Stimulated activated CD8-positive, alpha-beta memory T cell treated with anti-CD3 and anti-CD28 coated beads, Interleukin-7, amount 100 ng/mL, for 4 hours (primary cell): ENCODE measurements around the gene ZFYVE26.

Source experiments
- DNase-seq, 2 donors: peaks; one replicate each; pipeline ENCODE4 v3.0.0-alpha.2; 2020; ENCODE audit warnings: low read depth in 2 of 2

Gene ZFYVE26

GRCh38 chr14:67815573-67816225, 691 bp downstream of the ZFYVE26 start:
- DNase-seq, result no peak

DNA sequence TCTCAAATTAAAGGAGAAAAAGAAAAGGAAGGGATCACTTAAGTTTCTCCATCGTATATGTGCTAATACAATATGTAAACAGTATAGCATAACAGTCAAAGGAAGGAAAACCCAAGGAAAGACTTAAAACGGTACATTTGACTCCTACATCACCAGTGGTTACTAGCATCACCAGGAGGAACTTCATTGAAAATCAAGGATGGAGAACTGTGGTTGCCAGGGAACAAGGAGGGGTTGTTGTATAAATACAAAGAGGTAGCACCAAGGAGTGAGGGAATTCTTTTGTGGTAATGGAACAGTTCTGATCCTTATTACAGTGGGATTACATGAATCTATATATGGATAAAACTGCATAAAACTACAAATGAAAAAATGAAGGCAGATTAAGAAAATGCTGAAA, 1.6 kb downstream of the ZFYVE26 start:
- no peak for DNase-seq

DNA sequence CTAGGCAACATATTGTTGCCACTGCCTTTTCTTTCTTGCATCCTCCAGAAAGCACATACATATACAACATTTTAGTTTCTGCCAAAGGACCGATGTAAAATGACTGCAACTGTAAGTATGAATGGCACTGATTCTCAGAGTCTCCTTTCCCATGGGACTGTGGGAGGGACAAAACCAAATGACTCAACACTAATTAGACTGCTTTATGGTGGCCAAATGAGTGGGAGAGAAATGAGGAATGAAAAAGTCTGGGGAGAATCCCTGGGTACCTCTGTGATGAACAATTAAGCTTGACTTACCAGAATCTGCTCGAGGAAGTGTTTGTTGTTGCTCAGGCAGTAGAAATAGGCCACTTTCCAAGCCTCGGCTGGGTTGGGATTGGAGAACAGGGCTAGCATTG, 10.1 kb downstream of the ZFYVE26 start:
- no peak for DNase-seq

DNA sequence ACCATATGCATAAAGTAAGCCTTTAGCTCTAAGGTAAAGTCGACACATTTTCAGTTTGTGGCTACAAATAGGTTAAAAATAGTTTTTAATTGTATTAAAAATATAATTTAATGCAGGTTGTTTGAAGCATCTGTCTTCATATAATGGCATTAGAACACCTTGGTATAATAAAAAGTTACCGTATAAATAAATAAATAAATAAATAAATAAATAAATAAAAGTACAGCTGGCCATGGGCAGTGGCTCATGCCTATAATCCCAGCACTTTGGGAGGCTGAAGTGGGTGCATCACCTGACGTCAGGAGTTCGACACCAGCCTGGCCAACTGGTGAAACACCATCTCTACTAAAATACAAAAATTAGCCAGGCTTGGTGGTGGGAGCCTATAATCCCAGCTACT, 15.6 kb downstream of the ZFYVE26 start:
- DNase-seq, result no peak

- DNase-seq, result no peak
Observed at GRCh38 chr14:67798731-67799130, 17.7 kb downstream of the ZFYVE26 start.

- no peak for DNase-seq
Observed at GRCh38 chr14:67787673-67788072, 28.7 kb downstream of the ZFYVE26 start.

GRCh38 chr14:67785270-67786109, 30.9 kb downstream of the ZFYVE26 start:
- no peak for DNase-seq

DNA sequence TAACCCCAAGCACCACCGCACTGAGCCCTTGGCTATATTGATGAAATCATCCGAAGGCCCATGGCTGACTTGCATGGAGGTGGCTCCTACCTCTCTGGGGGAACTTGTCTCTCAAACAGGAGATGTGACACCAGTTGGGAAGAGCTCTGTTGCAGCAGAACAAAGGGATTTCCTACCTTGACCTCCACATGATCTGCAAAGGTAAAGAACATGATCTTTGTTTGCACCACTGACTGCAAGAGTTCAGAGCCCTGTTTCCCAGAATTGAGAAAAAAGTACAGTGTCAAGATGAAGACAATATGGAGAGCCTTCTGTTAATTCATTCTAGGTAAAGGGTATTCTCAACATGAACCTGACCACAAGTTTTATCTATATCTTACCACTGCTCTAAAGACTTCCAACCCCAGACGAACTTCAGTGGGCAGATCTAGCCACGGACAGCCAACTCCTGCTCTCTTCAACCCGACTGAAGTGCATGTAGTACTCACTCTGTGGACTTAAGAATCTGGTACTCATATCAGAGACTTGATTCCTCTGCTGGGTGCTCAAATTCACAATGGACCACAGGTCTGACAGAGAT, 32.1 kb downstream of the ZFYVE26 start:
- DNase-seq, result no peak

DNA sequence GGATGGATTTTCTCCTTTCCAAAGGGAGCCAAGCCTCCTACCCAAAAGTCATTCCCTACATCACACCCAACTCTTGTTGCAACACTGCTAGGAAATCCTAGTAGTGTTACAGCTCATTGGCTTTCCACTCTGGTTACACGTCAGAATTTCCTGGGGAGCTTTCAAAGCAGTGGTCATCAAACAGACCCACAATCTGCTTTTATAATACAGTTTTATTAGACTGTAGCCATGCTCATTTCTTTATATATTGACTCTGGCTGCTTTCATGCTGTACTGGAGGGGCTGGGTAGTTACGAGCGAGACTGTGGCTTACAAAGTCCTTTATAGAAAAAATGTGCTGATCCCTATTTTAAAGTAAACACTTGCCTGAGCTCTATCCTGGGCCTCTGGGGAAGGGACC, 34.3 kb downstream of the ZFYVE26 start:
- DNase-seq, result no peak

DNA sequence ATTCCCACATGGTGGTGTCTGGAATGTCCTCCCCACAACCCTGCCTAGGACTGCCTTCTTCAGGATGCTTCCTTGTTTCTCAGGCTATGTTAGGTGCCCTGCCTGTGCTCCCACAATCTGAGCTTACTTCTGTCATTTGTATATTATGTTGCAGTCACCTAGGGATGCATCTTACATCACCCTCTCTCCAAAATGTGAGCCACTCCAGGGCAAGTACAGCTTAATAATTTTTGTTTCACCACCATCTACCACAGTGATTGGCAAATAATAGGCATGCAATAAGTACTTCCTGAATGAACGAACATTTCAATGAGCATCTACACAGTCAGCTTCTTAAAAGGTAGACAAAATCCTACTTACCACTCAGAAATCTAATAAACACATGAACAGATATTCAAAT, 37.6 kb downstream of the ZFYVE26 start:
- no peak for DNase-seq

DNA sequence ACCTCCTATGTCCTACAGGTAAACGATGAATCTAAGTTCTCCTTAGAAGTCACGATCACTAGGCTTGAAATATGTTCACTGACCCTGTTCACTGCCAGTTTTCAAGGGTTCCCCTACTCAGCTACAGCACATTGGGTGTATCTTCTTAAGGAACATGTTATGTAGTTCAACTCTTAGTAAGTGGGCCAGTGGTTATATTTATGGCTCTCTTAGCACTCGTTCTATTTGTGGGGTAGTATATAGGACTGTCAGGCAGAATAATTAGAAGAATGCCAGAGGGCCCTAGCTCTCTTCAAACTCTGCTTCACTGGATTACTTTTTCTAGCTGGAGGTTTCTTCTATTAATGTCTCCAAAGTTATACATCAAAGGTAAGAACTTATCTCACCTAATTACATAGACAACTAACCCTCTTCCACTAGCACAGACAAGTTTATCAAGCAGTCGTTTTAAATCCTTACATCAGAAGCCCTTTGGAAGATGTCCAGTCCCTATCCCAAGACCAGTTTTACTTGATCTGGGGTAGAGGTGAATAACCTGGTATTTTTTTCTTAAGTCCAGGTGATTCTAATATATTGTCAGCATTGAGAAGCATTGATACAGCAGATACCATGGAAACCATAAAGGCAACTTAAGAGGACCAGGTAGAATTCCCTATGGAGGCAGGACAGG, 39.6 kb downstream of the ZFYVE26 start:
- DNase-seq, result no peak

DNA sequence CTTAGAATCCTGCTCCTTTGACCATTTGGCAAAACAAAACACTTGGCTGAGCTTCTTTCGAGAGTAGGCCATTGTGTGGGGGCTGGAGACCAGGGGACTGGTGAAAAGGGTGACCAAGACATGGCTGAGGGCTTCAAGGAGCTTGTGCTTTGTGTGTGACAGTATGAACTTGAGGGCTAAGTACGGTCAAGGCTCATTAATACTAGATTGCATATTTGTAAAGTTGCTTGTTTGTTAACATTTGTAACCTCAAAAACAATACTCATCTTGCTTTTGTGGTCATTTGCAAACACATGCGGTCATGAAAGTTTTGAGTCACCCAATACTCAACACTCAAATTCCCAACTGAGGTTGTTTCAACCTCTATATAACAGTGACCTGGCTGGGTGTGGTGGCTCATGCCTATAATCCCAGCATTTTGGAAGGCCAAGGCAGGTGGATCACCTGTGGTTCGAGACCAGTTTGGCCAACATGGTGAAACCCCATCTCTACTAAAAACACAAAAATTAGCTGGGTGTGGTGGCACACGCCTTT, 42.5 kb downstream of the ZFYVE26 start:
- no peak for DNase-seq

DNA sequence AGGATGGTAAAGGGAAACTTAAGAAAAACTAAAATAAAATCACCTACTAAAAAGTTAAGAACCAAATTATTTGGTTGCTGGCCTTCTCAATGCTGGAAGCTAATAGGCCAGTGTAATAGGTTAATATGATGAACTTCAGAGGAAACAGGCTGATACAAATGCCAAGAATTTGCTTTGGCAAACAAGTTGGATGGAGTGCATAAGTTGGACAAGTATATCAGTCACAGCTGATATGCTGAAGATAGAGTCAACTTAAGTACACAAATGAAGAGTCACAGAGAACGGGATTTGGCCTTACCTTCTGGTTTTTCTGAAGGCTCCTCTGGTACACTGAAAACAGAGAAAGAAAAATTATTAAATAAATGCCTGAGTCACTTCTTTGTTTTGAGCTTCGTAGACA, 48.2 kb downstream of the ZFYVE26 start:
- DNase-seq, result no peak

DNA sequence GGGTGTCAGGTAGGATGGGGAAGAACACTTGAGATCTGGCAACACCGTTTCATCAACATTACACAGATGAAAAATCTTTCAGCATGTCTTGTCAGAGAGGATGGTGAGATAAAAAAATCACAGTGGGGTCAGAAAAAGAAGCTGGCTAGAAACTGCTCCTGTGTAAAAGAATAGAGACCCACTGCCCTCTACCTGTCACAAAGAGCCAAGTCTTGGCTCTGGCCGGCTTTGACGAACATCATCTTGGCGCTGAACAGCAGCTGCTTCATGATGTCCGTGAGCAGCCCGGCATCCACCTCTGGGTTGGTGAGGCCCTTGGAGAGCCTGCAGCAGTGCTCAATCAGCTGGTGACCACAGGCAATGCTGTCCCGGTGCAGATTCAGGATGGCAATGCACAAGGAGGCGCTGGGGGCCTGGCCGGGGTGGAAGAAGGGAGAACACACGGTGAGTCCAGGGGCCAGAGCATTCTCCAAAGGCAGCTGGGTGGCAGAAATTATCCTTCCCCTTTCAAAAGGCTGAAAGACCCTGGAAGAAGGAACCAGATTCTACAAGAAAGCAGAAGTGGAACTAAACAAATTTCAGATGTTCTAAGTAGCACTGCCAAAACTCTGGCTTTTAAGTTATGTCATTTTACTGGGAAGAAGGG, 50.2 kb downstream of the ZFYVE26 start:
- DNase-seq, result no peak

DNA sequence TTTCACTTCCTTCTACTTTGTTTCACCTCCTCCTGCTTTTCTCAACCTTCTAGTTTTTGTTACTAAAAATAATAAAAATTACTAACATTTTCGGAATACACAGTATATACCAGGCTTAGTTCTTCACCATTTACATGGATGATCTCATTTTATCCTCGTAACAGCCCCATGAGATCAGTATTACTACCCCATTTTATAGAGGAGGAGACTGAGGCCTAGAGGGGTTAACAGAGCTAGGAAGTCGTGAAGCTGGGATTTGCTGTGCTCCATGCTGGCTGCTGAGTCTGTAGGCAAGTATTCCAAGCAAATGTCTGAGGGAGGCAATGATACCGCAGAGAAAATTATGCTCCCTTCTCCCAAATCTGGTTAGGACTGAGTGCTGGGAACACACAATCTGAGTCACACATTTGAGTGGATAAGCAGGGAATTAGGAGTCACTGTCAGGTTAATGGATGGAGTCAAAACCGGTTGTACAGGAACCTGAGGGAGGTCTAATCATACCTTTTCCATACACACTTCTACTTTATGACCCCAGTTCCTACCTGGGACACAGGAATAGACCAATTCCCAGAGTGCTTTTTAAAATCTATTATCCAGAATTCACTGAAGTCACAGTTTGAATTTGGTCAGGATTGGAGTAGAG, 51.1 kb downstream of the ZFYVE26 start:
- no peak for DNase-seq

- DNase-seq, result no peak
Observed at GRCh38 chr14:67764496-67764895, 51.9 kb downstream of the ZFYVE26 start.

GRCh38 chr14:67763158-67763822, 53.1 kb downstream of the ZFYVE26 start:
- no peak for DNase-seq

DNA sequence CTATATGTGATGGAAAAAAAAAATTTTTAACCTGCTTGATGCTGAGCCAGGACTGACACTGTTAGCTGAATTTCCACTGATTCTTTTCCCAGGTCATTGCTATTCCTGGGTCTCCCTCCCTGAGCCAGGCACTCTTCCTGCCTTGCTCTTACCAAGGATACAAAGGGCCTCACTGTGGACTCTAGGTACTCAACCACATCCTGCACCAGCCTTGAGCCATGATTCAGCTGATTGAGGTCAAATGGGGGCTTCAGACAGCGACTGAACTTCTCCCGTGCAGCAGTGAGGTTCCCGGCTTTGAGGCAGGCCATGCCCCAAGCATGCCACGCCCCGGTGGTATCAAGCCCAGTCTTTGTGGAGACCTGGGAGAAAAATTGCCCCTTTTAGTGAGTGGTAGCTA, 54.3 kb downstream of the ZFYVE26 start:
- no peak for DNase-seq

DNA sequence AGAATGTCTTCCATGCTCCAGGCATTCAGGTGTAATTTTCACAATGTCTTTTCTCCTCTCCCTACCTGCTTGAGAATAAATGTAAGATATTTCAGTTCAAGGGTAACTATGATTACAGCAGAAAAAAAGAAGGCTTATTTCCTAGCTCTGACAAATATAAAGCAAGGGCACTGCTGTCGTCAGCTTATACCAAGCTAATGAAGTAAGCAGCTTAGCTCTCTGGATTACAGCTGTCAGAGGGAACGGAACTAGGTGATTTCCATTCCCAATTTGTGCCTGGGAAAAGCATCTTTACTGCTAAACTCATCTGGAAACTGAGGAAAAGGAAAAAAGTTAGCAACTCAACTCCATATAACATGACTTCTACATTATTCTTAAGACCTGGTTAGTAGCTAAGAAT, 56.5 kb downstream of the ZFYVE26 start:
- no peak for DNase-seq

- DNase-seq, result no peak
Observed at GRCh38 chr14:67757175-67757574, 59.2 kb downstream of the ZFYVE26 start.

DNA sequence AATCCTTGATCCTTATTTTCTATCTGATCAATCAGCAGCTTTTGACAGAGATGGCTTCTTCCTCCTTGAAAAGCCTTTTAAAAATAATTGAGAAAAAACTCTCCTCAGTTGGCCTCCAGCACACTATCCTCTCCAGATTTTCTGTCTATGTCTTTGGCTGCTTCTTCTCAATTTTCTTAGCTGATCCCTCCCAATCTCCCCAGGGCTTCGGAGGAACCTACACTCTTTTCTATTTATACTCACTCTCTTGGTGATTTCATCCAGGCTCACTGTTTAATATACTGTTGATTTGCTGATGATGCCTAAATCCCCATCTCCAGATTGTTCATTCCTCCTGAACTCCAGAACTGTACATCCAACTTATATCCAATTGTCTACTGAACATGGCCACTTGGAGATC, 59.9 kb downstream of the ZFYVE26 start:
- DNase-seq, result no peak
